ENCODE measurements around the gene RHBDL3.
"Not testable (repeated sequence)": the region's sequence is repeated elsewhere in the genome, so short reads cannot be mapped to it uniquely, and the experiment has no call there.

Gene RHBDL3

GRCh38 chr17:32292094-32292493, 26.5 kb downstream of the RHBDL3 start:
- DNase-seq = no peak

GRCh38 chr17:32297424-32297823, 31.8 kb downstream of the RHBDL3 start:
- no peak for DNase-seq

GRCh38 chr17:32297860-32298259, 32.2 kb downstream of the RHBDL3 start:
- DNase-seq = no peak

- DNase-seq = no peak
Observed at GRCh38 chr17:32298298-32298697, 32.7 kb downstream of the RHBDL3 start.

- DNase-seq = no peak
Observed at GRCh38 chr17:32298721-32299579, 33.3 kb downstream of the RHBDL3 start.

- DNase-seq = no peak
Observed at GRCh38 chr17:32299580-32300164, 34.0 kb downstream of the RHBDL3 start.

GRCh38 chr17:32302037-32302436, 36.4 kb downstream of the RHBDL3 start:
- DNase-seq = no peak

- no peak for DNase-seq
Observed at GRCh38 chr17:32302860-32303649, 37.4 kb downstream of the RHBDL3 start.

- no peak for DNase-seq
Observed at GRCh38 chr17:32303781-32304288, 38.2 kb downstream of the RHBDL3 start.

- DNase-seq = no peak
Observed at GRCh38 chr17:32305049-32305448, 39.4 kb downstream of the RHBDL3 start.

- DNase-seq = no peak
Observed at GRCh38 chr17:32307658-32308057, 42.0 kb downstream of the RHBDL3 start.

- DNase-seq = no peak
Observed at GRCh38 chr17:32311028-32311536, 45.5 kb downstream of the RHBDL3 start.

- no peak for DNase-seq
Observed at GRCh38 chr17:32314636-32315035, 49.0 kb downstream of the RHBDL3 start.

- no peak for DNase-seq
Observed at GRCh38 chr17:32315171-32315570, 49.5 kb downstream of the RHBDL3 start.

GRCh38 chr17:32316653-32317052, 51.0 kb downstream of the RHBDL3 start:
- not testable (repeated sequence) for DNase-seq

GRCh38 chr17:32317353-32317752, 51.7 kb downstream of the RHBDL3 start:
- DNase-seq = no peak

- no peak for DNase-seq
Observed at GRCh38 chr17:32318071-32318470, 52.4 kb downstream of the RHBDL3 start.

GRCh38 chr17:32319548-32319905, 53.9 kb downstream of the RHBDL3 start:
- DNase-seq = peak; percentile 54

GRCh38 chr17:32320080-32320479, 54.4 kb downstream of the RHBDL3 start:
- not testable (repeated sequence) for DNase-seq

- DNase-seq = no peak
Observed at GRCh38 chr17:32320847-32321246, 55.2 kb downstream of the RHBDL3 start.

GRCh38 chr17:32323046-32323445, 57.4 kb downstream of the RHBDL3 start:
- no peak for DNase-seq

- DNase-seq = no peak
Observed at GRCh38 chr17:32323811-32324491, 58.3 kb downstream of the RHBDL3 start.

GRCh38 chr17:32327911-32328310, 62.3 kb downstream of the RHBDL3 start:
- DNase-seq = no peak

All from fibroblast of upper back skin (primary cell).